Stimulated activated CD4-positive, alpha-beta T cell treated with anti-CD3 and anti-CD28 coated beads, Interleukin-15, amount 100 ng/mL, for 24 hours (primary cell): ENCODE data around the gene LKAAEAR1.

Experiments used
- DNase-seq: peaks from one replicate; pipeline ENCODE4 v3.0.0-alpha.2; 2020

The LKAAEAR1 gene

GRCh38 chr20:64049878-64050260 is 34.3 kb downstream of the LKAAEAR1 start:
- no peak for DNase-seq

GRCh38 chr20:64049060-64049877 is 34.9 kb downstream of the LKAAEAR1 start, which contains the start of gene SOX18:
Gene SOX18, minus strand, starts transcription at chr20:64049639. Its CDS starts 123 bp downstream, at chr20:64049516.
- peak; percentile 60 for DNase-seq

- DNase-seq: no peak
These were observed 35.7 kb downstream of the LKAAEAR1 start for GRCh38 chr20:64048402-64049044.

- DNase-seq: no peak
These were observed 36.2 kb downstream of the LKAAEAR1 start for GRCh38 chr20:64047968-64048401.

GRCh38 chr20:64047046-64047389 is 37.2 kb downstream of the LKAAEAR1 start:
- DNase-seq: no peak

GRCh38 chr20:64045346-64046011 is 38.7 kb downstream of the LKAAEAR1 start:
- DNase-seq: no peak

- no peak for DNase-seq
These were observed 39.5 kb downstream of the LKAAEAR1 start for GRCh38 chr20:64044484-64045247.

- DNase-seq: no peak
These were observed 40.4 kb downstream of the LKAAEAR1 start for GRCh38 chr20:64043768-64044167.

GRCh38 chr20:64042054-64042781 is 42.0 kb downstream of the LKAAEAR1 start:
- DNase-seq: no peak

- no peak for DNase-seq
These were observed 42.5 kb downstream of the LKAAEAR1 start for GRCh38 chr20:64041781-64042053.

- no peak for DNase-seq
These were observed 43.0 kb downstream of the LKAAEAR1 start for GRCh38 chr20:64041040-64041780.

GRCh38 chr20:64040231-64041039 is 43.8 kb downstream of the LKAAEAR1 start:
- DNase-seq: no peak

GRCh38 chr20:64039293-64040160 is 44.7 kb downstream of the LKAAEAR1 start:
- DNase-seq: no peak

GRCh38 chr20:64038565-64039292 is 45.5 kb downstream of the LKAAEAR1 start:
- peak; percentile 86 for DNase-seq

- no peak for DNase-seq
These were observed 46.0 kb downstream of the LKAAEAR1 start for GRCh38 chr20:64038224-64038564.

GRCh38 chr20:64037498-64038213 is 46.5 kb downstream of the LKAAEAR1 start:
- DNase-seq: no peak

GRCh38 chr20:64037199-64037497 is 47.0 kb downstream of the LKAAEAR1 start:
- DNase-seq: no peak

- no peak for DNase-seq
These were observed 47.6 kb downstream of the LKAAEAR1 start for GRCh38 chr20:64036346-64037198.
